Astrocyte (in vitro differentiated cells and primary cell): ENCODE measurements around the gene UTRN. TPM values are rescaled to one million over a fixed set of nuclear protein-coding genes. Genes with fewer than 3 reads are reported as not detected.

Source experiments
- DNase-seq: peaks from one replicate; pipeline ENCODE4 v3.0.0-alpha.2; 2010; ENCODE audit warnings: low read depth
- FAIRE-seq: peaks from 2 replicates; lab custom pipeline; 2011; peaks lifted over from hg19 to GRCh38; lab: Jason Lieb, UNC
- H2AFZ ChIP-seq: 2 replicates; pipeline ENCODE4 v1.6.0; 2012; ENCODE audit warnings: low read depth, low read length, inconsistent platforms
- H3K27ac ChIP-seq: 2 replicates; pipeline ENCODE4 v1.5.1; 2011; ENCODE audit warnings: low read depth, low read length, inconsistent platforms
- H3K27me3 ChIP-seq: 2 replicates; pipeline ENCODE4 v1.6.0; 2011; ENCODE audit warnings: low read length, inconsistent platforms; ENCODE audit not compliant: insufficient read depth
- H3K36me3 ChIP-seq: 2 replicates; pipeline ENCODE4 v1.5.1; 2011; ENCODE audit warnings: low read length, inconsistent platforms; ENCODE audit not compliant: insufficient read depth
- H3K4me1 ChIP-seq: 2 replicates; pipeline ENCODE4 v1.5.1; 2011; ENCODE audit warnings: low read length, inconsistent platforms; ENCODE audit not compliant: insufficient read depth
- H3K4me2 ChIP-seq: 2 replicates; pipeline ENCODE4 v1.6.0; 2012; ENCODE audit warnings: low read length, inconsistent platforms
- H3K4me3 ChIP-seq: 2 replicates; pipeline ENCODE4 v1.5.1; 2011; ENCODE audit warnings: low read depth, mild to moderate bottlenecking, low read length, inconsistent platforms; ENCODE audit not compliant: insufficient read depth
- H3K79me2 ChIP-seq: 2 replicates; pipeline ENCODE4 v1.6.0; 2012; ENCODE audit warnings: mild to moderate bottlenecking, low read length, inconsistent platforms; ENCODE audit not compliant: insufficient read depth
- H3K9ac ChIP-seq: 2 replicates; pipeline ENCODE4 v1.6.0; 2012; ENCODE audit warnings: mild to moderate bottlenecking, low read length, inconsistent platforms
- H3K9me3 ChIP-seq: 2 replicates; pipeline ENCODE4 v1.5.1; 2012; ENCODE audit warnings: low read depth, mild to moderate bottlenecking, low read length, inconsistent platforms; ENCODE audit not compliant: insufficient read depth
- H4K20me1 ChIP-seq: 2 replicates; pipeline ENCODE4 v1.6.0; 2012; ENCODE audit warnings: low read length, inconsistent platforms; ENCODE audit not compliant: insufficient read depth
- H3K27ac Mint-ChIP-seq: one replicate; pipeline ENCODE4 v1.8.0; 2021; ENCODE audit warnings: mild to moderate bottlenecking, mixed read lengths; ENCODE audit not compliant: unreplicated experiment
- H3K27me3 Mint-ChIP-seq: one replicate; pipeline ENCODE4 v1.8.0; 2021; ENCODE audit warnings: low read depth, mixed read lengths; ENCODE audit not compliant: unreplicated experiment
- H3K36me3 Mint-ChIP-seq: one replicate; pipeline ENCODE4 v1.8.0; 2021; ENCODE audit warnings: low read depth, mixed read lengths; ENCODE audit not compliant: unreplicated experiment
- H3K4me1 Mint-ChIP-seq: one replicate; pipeline ENCODE4 v1.8.0; 2021; ENCODE audit warnings: low read depth, mixed read lengths; ENCODE audit not compliant: unreplicated experiment
- H3K4me3 Mint-ChIP-seq: one replicate; pipeline ENCODE4 v1.8.0; 2021; ENCODE audit warnings: mild to moderate bottlenecking, moderate library complexity, mixed read lengths; ENCODE audit not compliant: unreplicated experiment
- H3K9me3 Mint-ChIP-seq: one replicate; pipeline ENCODE4 v1.8.0; 2021; ENCODE audit warnings: mild to moderate bottlenecking, mixed read lengths; ENCODE audit not compliant: unreplicated experiment
- EZH2 ChIP-seq: IDR thresholded peaks from 2 replicates; pipeline ENCODE4 v1.6.1; 2012; ENCODE audit warnings: mild to moderate bottlenecking, low read length, inconsistent platforms; ENCODE audit not compliant: insufficient read depth
- total RNA-seq: library from RNA; stranded (reverse); gene quantifications from 2 replicates; pipeline ENCODE4 v1.2.1, GENCODE V29; 2021
- TF ChIP-seq, protein P1 (sequence below): IDR thresholded peaks from 2 replicates; pipeline ENCODE4 v1.5.1; 2011; ENCODE audit warnings: low read depth, mild to moderate bottlenecking, inconsistent platforms, low read length, moderate library complexity; ENCODE audit not compliant: insufficient read depth

UTRN gene
- total RNA-seq, 1 donor from 2014 or later: 86.3 TPM

DNA sequence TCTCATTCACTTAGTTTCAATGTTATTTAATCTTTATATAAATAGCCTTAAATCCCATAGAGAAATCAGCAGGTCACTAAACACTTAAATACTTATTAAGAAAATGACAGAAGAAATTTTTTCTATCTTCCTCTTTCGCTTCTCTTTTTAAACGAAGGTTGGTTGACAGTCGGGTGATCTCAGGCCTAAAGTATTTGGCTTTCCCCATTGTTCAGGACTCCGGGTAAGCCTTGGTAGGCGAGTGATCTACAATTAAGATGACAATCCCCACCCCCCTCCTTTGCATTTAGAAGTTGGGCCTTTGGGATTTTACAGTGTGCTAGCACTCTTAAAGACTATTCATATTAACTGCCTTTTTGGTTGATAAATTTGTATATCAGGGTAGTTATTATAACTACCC, 19.7 kb upstream of the UTRN start:
- H3K9me3 Mint-ChIP-seq: peaks cover 2% of the 10 kb centered on the region
- H3K4me1 ChIP-seq: peaks cover 28% of the 10 kb centered on the region
- peak overlapping the region; percentile 58 for H3K4me3 Mint-ChIP-seq
- FAIRE-seq (no peak), DNase-seq (peak; percentile 86)
- H3K27ac ChIP-seq: peak overlapping the region; percentile 92
- no peaks in the 10 kb centered on the region for H3K36me3 Mint-ChIP-seq
- H3K4me2 ChIP-seq: peak overlapping the region; percentile 81
- TF ChIP-seq, protein P1, sequence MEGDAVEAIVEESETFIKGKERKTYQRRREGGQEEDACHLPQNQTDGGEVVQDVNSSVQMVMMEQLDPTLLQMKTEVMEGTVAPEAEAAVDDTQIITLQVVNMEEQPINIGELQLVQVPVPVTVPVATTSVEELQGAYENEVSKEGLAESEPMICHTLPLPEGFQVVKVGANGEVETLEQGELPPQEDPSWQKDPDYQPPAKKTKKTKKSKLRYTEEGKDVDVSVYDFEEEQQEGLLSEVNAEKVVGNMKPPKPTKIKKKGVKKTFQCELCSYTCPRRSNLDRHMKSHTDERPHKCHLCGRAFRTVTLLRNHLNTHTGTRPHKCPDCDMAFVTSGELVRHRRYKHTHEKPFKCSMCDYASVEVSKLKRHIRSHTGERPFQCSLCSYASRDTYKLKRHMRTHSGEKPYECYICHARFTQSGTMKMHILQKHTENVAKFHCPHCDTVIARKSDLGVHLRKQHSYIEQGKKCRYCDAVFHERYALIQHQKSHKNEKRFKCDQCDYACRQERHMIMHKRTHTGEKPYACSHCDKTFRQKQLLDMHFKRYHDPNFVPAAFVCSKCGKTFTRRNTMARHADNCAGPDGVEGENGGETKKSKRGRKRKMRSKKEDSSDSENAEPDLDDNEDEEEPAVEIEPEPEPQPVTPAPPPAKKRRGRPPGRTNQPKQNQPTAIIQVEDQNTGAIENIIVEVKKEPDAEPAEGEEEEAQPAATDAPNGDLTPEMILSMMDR: no peak
- TF ChIP-seq EZH2: no peak
- no peaks in the 10 kb centered on the region for H3K79me2 ChIP-seq
- H4K20me1 ChIP-seq: no peaks in the 10 kb centered on the region
- H3K27ac Mint-ChIP-seq: peak overlapping the region; percentile 100
- H3K4me3 ChIP-seq: peak overlapping the region; percentile 34
- H3K4me1 Mint-ChIP-seq: peaks cover 26% of the 10 kb centered on the region
- no peak overlapping the region for H2AFZ ChIP-seq
- H3K9me3 ChIP-seq: peaks cover 4% of the 10 kb centered on the region
- peak overlapping the region; percentile 69 for H3K9ac ChIP-seq
- no peaks in the 10 kb centered on the region for H3K27me3 Mint-ChIP-seq
- no peaks in the 10 kb centered on the region for H3K36me3 ChIP-seq
- H3K27me3 ChIP-seq: no peaks in the 10 kb centered on the region

DNA sequence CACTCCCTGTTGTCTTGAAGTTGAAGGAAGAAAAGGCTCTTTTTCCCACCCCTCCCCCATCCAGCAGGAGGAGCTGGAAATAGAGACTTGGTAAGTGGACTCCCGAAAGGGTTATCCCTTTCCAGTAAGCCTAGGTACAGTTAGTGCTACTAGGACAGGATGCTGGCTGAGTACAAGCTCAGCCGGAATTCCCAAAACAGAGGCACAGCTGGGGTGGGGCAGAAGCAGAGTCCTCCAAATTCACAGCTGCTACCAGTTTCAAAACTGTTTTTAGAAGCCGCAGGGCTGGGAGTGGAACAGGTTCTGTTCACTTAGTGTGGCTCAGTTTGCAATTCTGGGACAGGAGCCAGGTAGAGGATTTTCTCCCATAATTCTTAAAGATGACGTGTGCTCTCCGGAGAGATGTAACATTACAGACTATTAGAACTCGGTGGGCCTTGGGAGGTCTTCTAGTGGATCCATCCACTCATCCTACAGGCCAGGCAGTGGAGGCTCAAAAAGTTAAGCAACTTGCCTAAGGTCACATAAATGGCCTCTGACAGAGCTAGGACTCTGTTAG, 19.0 kb upstream of the UTRN start:
- TF ChIP-seq EZH2: no peak
- TF ChIP-seq, protein P1: no peak
- Histone ChIP-seq H3K4me1 (peaks cover 28% of the 10 kb centered on the region), H3K36me3 (no peaks in the 10 kb centered on the region), H4K20me1 (no peaks in the 10 kb centered on the region), H3K79me2 (no peaks in the 10 kb centered on the region), H3K27ac (peak overlapping the region; percentile 92), H3K9me3 (peaks cover 4% of the 10 kb centered on the region), H3K4me3 (peak overlapping the region; percentile 2), H3K9ac (peak overlapping the region; percentile 46), H2AFZ (peak overlapping the region; percentile 33), H3K27me3 (no peaks in the 10 kb centered on the region), H3K4me2 (peak overlapping the region; percentile 81)
- peak overlapping the region; percentile 100 for H3K27ac Mint-ChIP-seq
- FAIRE-seq: no peak
- no peak overlapping the region for H3K4me3 Mint-ChIP-seq
- H3K27me3 Mint-ChIP-seq: no peaks in the 10 kb centered on the region
- DNase-seq: peak; percentile 85
- H3K4me1 Mint-ChIP-seq: peaks cover 26% of the 10 kb centered on the region
- no peaks in the 10 kb centered on the region for H3K36me3 Mint-ChIP-seq
- peaks cover 6% of the 10 kb centered on the region for H3K9me3 Mint-ChIP-seq

DNA sequence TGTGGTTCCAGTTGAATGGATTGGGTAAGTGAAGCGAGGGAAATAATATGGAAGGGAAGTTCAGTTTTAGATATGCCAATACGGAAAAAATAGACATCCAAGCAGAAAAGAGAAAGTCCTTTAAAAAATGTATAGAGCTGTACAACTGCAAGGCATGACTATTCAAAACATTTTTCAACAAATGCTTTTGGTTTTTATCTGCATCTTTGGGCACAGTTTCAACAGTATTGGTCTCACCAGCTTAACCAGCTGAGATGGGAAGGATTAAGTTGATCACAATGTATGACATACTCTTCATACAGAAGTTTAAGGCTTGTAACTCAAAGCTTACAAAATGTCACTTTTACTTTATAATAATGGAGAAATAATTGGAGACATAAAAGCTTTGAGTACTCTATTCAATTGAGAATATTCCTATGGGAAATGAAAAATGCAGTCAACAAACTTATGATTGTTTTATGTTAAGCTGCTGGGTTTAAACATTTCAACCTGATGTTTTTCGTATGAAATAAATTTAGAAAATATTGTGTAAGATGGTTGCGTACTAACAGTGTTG, 16.3 kb upstream of the UTRN start:
- Histone ChIP-seq H3K4me3 (no peak overlapping the region), H3K27ac (no peak overlapping the region), H3K9me3 (no peaks in the 10 kb centered on the region), H3K4me1 (peaks cover 25% of the 10 kb centered on the region), H3K27me3 (no peaks in the 10 kb centered on the region), H4K20me1 (no peaks in the 10 kb centered on the region), H3K36me3 (no peaks in the 10 kb centered on the region), H3K79me2 (no peaks in the 10 kb centered on the region), H3K9ac (no peak overlapping the region), H2AFZ (no peak overlapping the region), H3K4me2 (no peak overlapping the region)
- no peaks in the 10 kb centered on the region for H3K27me3 Mint-ChIP-seq
- H3K4me1 Mint-ChIP-seq: peaks cover 21% of the 10 kb centered on the region
- FAIRE-seq: no peak
- no peak for DNase-seq
- H3K4me3 Mint-ChIP-seq: no peak overlapping the region
- peaks cover 5% of the 10 kb centered on the region for H3K9me3 Mint-ChIP-seq
- no peak overlapping the region for H3K27ac Mint-ChIP-seq
- no peak for TF ChIP-seq EZH2
- TF ChIP-seq, protein P1: no peak
- no peaks in the 10 kb centered on the region for H3K36me3 Mint-ChIP-seq
